Endothelial cell (in vitro differentiated cells): ENCODE measurements around the gene JPH3. TPM values are rescaled to one million over a fixed set of nuclear protein-coding genes. Genes with fewer than 3 reads are reported as not detected.
"Not testable (repeated sequence)": the region's sequence is repeated elsewhere in the genome, so short reads cannot be mapped to it uniquely, and the experiment has no call there.

ENCODE experiments used
- DNase-seq: peaks from one replicate; pipeline ENCODE4 v3.0.0; 2021; ENCODE audit warnings: low spot score
- H3K27ac Mint-ChIP-seq: one replicate; pipeline ENCODE4 v1.8.0; 2021; ENCODE audit warnings: mixed read lengths, inconsistent platforms; ENCODE audit not compliant: unreplicated experiment
- H3K27me3 Mint-ChIP-seq: one replicate; pipeline ENCODE4 v1.8.0; 2021; ENCODE audit warnings: mild to moderate bottlenecking, moderate library complexity, mixed read lengths, inconsistent platforms; ENCODE audit not compliant: unreplicated experiment
- H3K36me3 Mint-ChIP-seq: one replicate; pipeline ENCODE4 v1.8.0; 2021; ENCODE audit warnings: mild to moderate bottlenecking, low read depth, mixed read lengths, inconsistent platforms; ENCODE audit not compliant: unreplicated experiment
- H3K4me1 Mint-ChIP-seq: one replicate; pipeline ENCODE4 v1.8.0; 2021; ENCODE audit warnings: mild to moderate bottlenecking, mixed read lengths, inconsistent platforms; ENCODE audit not compliant: unreplicated experiment
- H3K4me3 Mint-ChIP-seq: one replicate; pipeline ENCODE4 v1.8.0; 2021; ENCODE audit warnings: mild to moderate bottlenecking, mixed read lengths, inconsistent platforms; ENCODE audit not compliant: unreplicated experiment
- H3K9me3 Mint-ChIP-seq: one replicate; pipeline ENCODE4 v1.8.0; 2021; ENCODE audit warnings: mixed read lengths, inconsistent platforms; ENCODE audit not compliant: unreplicated experiment
- total RNA-seq: library from RNA; stranded (reverse); fragmentation: NEBNext Ultra II Directional; extraction: Animal tissue kit (Norgen Biotek cat#: 25700); gene quantifications from one replicate; pipeline ENCODE4 v1.2.1, GENCODE V29; 2021; ENCODE audit not compliant: unreplicated experiment
- TF ChIP-seq, protein P1 (sequence below): fragments of 200-600 bp; sonication (generic); IDR thresholded peaks from one replicate; pipeline ENCODE4 v1.5.0; 2021; ENCODE audit warnings: antibody characterized with exemption; ENCODE audit not compliant: unreplicated experiment

JPH3 gene
- total RNA-seq, 1 donor from 2014 or later, result 19.1 TPM

DNA sequence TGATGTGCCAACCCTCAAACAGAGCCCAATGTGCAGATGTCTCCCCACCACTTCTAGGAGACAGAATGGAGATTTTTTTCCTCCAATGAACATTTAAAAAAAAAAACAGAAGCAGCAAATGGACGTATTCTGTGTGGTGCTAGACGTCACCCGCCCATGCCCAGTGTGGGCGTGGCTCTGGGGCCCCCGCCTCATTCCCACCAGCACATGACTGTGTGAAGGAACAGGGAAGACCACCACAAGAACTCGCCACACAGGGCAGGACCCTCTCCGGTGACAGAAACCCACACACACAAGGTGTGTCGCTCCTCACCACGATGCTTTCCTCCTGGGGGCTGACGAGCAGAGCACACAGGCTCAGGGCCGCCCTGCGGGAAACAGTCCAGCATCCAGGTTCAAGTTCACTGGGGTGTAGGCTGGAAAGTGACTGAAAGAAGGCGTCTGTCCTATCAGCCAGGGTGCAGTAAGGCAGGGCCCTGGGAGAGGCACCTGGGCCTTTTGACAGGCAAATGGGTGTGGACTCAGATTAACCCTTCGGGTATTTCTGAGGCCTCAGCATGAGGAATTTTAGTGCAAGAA, 110.0 kb downstream of the JPH3 start:
- DNase-seq, result no peak
- Mint-ChIP-seq H3K9me3 (no peaks in the 10 kb centered on the region), H3K27ac (no peak overlapping the region), H3K4me1 (no peaks in the 10 kb centered on the region), H3K36me3 (peaks cover 24% of the 10 kb centered on the region), H3K27me3 (peaks cover 5% of the 10 kb centered on the region), H3K4me3 (no peak overlapping the region)
- TF ChIP-seq, protein P1, sequence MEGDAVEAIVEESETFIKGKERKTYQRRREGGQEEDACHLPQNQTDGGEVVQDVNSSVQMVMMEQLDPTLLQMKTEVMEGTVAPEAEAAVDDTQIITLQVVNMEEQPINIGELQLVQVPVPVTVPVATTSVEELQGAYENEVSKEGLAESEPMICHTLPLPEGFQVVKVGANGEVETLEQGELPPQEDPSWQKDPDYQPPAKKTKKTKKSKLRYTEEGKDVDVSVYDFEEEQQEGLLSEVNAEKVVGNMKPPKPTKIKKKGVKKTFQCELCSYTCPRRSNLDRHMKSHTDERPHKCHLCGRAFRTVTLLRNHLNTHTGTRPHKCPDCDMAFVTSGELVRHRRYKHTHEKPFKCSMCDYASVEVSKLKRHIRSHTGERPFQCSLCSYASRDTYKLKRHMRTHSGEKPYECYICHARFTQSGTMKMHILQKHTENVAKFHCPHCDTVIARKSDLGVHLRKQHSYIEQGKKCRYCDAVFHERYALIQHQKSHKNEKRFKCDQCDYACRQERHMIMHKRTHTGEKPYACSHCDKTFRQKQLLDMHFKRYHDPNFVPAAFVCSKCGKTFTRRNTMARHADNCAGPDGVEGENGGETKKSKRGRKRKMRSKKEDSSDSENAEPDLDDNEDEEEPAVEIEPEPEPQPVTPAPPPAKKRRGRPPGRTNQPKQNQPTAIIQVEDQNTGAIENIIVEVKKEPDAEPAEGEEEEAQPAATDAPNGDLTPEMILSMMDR, result no peak

DNA sequence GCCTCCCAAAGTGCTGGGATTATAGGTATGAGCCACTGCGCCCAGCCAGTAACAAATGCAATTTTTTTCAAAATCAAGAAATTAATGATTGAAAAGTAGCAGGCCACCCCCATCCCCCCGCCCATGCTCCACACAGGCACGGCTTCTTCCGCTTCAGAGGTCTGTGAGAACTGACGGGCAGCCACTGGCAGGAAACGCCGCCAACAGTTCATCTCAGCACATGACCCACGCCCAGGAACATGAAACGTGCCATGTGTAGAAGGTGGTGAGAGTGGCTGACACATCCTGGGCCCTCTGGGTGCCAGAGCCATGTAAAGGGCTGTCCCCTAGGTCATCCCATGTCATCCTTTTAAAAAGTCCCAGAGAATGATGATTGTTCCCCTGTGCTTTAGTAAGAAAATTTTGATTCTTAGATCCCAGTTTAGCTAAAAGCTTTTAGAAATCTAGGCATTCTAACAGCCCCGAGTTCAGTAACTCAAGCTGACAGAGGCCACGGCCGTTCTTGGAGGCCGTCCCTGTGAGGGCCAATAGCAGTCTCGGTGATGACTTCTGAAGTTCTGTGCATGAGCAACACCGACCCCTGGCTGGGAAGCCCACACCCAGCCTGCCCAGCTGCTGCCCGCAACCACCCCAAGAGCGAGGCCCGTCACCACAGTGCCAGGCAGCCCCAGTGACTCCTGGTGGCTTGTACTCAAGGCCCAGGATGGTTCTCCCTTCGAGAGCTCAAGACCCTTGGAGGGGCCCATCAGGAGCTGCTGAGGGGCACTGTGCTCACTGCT, 111.3 kb downstream of the JPH3 start:
- no peak overlapping the region for H3K27ac Mint-ChIP-seq
- H3K9me3 Mint-ChIP-seq, result no peaks in the 10 kb centered on the region
- H3K4me3 Mint-ChIP-seq, result no peak overlapping the region
- peaks cover 25% of the 10 kb centered on the region for H3K36me3 Mint-ChIP-seq
- peaks cover 2% of the 10 kb centered on the region for H3K27me3 Mint-ChIP-seq
- no peak for DNase-seq
- no peaks in the 10 kb centered on the region for H3K4me1 Mint-ChIP-seq
- TF ChIP-seq, protein P1, result no peak

DNA sequence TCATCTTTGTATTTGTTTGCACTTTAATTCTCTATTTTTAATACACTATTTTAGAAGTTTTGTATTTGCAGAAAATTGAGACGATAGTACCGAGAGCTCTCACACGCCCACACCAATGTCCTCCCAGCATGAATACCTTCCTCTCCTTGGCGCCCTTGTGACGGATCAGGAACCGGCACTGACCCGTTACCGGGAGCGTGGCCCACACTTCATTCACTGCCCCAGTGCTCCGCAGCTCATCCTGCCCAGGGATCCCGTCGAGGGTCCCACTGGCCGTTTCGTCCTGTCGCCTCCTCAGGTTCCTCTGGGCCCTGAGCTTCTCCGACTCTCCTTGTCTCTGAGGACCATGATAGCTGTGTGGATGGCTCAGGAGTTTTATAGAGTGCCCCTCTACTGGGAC, 112.9 kb downstream of the JPH3 start:
- Mint-ChIP-seq H3K4me1 (no peaks in the 10 kb centered on the region), H3K4me3 (peak overlapping the region; percentile 53), H3K27ac (no peak overlapping the region), H3K36me3 (peaks cover 32% of the 10 kb centered on the region), H3K27me3 (peaks cover 2% of the 10 kb centered on the region), H3K9me3 (no peaks in the 10 kb centered on the region)
- no peak for DNase-seq
- TF ChIP-seq, protein P1, result no peak

DNA sequence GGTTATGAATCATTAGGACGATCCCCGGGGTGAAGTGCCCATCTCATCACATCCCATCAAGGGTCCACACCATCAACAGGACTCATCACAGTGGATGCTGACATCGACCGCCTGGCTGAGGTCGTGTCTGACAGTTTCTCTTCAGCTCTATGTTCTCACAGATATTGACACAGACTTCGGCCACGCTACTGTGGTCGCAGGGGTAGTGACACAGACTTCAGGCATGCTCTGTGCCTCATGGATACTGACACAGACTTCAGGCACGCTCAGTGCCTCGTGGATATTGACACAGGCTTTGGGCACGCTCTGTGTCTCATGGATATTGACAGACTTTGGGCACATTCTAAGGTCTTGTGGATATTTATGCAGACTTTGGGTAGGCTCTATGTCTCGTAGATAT, 113.3 kb downstream of the JPH3 start:
- peaks cover 32% of the 10 kb centered on the region for H3K36me3 Mint-ChIP-seq
- no peak overlapping the region for H3K4me3 Mint-ChIP-seq
- DNase-seq, result no peak
- H3K9me3 Mint-ChIP-seq, result no peaks in the 10 kb centered on the region
- H3K4me1 Mint-ChIP-seq, result no peaks in the 10 kb centered on the region
- peaks cover 2% of the 10 kb centered on the region for H3K27me3 Mint-ChIP-seq
- TF ChIP-seq, protein P1, result no peak
- no peak overlapping the region for H3K27ac Mint-ChIP-seq

DNA sequence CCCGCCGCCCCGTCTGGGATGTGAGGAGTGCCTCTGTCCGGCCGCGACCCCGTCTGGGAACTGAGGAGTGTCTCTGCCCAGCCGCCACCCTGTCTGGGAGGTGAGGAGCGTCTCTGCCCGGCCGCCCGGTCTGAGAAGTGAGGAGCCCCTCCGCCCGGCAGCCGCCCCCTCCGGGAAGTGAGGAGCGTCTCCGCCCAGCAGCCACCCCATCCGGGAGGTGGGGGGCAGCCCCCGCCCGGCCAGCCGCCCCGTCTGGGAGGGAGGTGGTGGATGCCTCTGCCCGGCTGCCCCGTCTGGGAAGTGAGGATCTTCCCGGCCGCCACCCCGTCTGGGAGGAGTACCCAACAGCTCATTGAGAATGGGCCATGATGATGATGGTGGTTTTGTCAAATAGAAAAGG, 116.5 kb downstream of the JPH3 start:
- Mint-ChIP-seq H3K36me3 (peaks cover 53% of the 10 kb centered on the region), H3K4me3 (peak overlapping the region; percentile 77)
- H3K27me3 Mint-ChIP-seq, H3K9me3 Mint-ChIP-seq, H3K27ac Mint-ChIP-seq, DNase-seq, H3K4me1 Mint-ChIP-seq: not testable (repeated sequence)
